Suprapubic skin (tissue), 4 donors: ENCODE data around the gene MYL10. TPM values are rescaled to one million over a fixed set of nuclear protein-coding genes. Genes with fewer than 3 reads are reported as not detected.

ENCODE experiments used
- DNase-seq, 2 donors: peaks; one replicate each; pipeline ENCODE4 v3.0.0-alpha.2; 2019; ENCODE audit warnings: low spot score in 2 of 2
- H3K27ac ChIP-seq: fragments of 200-600 bp; sonication (generic); one replicate; pipeline ENCODE4 v1.5.1; 2019
- H3K27me3 ChIP-seq: fragments of 200-600 bp; sonication (generic); one replicate; pipeline ENCODE4 v1.5.1; 2019
- H3K36me3 ChIP-seq: fragments of 200-600 bp; sonication (generic); one replicate; pipeline ENCODE4 v1.5.1; 2019
- H3K4me1 ChIP-seq: fragments of 200-600 bp; sonication (generic); one replicate; pipeline ENCODE4 v1.5.1; 2019
- H3K4me3 ChIP-seq: fragments of 200-600 bp; sonication (generic); one replicate; pipeline ENCODE4 v1.5.1; 2019; ENCODE audit warnings: mild to moderate bottlenecking
- H3K9me3 ChIP-seq: fragments of 200-600 bp; sonication (generic); one replicate; pipeline ENCODE4 v1.5.1; 2019
- EP300 ChIP-seq: sonication (generic); formaldehyde crosslinking; IDR thresholded peaks from one replicate; pipeline ENCODE4 v1.6.1; 2017; ENCODE audit warnings: antibody characterized with exemption
- POLR2A ChIP-seq, 2 donors: fragments of 450-650 bp; IDR thresholded peaks; one replicate each; pipeline ENCODE4 v1.6.1; 2017; ENCODE audit warnings: antibody characterized with exemption in 2 of 2, mild to moderate bottlenecking in 2 of 2, moderate library complexity in 2 of 2
- POLR2AphosphoS5 ChIP-seq, 3 donors: sonication (generic); formaldehyde crosslinking; IDR thresholded peaks; one replicate each; pipeline ENCODE4 v1.6.1; 2017; ENCODE audit warnings: antibody characterized with exemption in 3 of 3
- WGBS: methylation state at CpG from one replicate; pipeline ENCODE4 v1.1.5; 2018; 5-methylcytosine and 5-hydroxymethylcytosine counted together
- total RNA-seq, 4 donors: library from RNA; depleted of rRNA; stranded (reverse); fragments of >200 nt; gene quantifications; one replicate each; pipeline ENCODE4 v1.1.0, GENCODE V29; 2016
- TF ChIP-seq, protein P1 (sequence below), 2 donors: fragments of 200-600 bp in 1 of 2; fragments of 450-650 bp in 1 of 2; sonication (generic) in 1 of 2; IDR thresholded peaks; one replicate each; pipeline ENCODE4 v1.5.1; 2016 to 2019; ENCODE audit warnings: antibody characterized with exemption in 2 of 2, mild to moderate bottlenecking in 1 of 2, moderate library complexity in 1 of 2

MYL10 gene
- total RNA-seq, 4 donors from 2014 or later: not detected

DNA sequence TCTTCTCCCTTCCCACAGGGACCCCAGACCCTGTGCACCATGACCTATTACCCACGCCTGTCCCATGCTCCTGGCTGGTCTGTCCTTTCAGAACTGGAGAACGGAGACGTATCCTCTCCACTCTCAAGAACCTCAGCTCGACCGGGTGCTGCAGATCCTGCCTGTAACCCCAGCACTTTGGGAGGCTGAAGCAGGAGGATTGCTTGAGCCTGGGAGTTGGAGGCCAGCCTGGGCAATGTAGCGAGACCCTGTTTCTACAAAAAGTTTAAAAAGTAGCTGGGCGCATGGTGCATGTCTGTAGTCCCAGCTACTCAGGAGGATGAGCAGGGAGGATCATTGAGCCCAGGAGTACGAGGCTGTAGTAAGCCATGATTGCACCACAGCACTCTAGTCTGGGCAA is 37.2 kb upstream of the MYL10 start:
- TF ChIP-seq, protein P1, sequence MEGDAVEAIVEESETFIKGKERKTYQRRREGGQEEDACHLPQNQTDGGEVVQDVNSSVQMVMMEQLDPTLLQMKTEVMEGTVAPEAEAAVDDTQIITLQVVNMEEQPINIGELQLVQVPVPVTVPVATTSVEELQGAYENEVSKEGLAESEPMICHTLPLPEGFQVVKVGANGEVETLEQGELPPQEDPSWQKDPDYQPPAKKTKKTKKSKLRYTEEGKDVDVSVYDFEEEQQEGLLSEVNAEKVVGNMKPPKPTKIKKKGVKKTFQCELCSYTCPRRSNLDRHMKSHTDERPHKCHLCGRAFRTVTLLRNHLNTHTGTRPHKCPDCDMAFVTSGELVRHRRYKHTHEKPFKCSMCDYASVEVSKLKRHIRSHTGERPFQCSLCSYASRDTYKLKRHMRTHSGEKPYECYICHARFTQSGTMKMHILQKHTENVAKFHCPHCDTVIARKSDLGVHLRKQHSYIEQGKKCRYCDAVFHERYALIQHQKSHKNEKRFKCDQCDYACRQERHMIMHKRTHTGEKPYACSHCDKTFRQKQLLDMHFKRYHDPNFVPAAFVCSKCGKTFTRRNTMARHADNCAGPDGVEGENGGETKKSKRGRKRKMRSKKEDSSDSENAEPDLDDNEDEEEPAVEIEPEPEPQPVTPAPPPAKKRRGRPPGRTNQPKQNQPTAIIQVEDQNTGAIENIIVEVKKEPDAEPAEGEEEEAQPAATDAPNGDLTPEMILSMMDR (IDR thresholded peaks at IDR 0.05): no peak
- TF ChIP-seq EP300: no peak
- no peak for TF ChIP-seq POLR2A (IDR thresholded peaks at IDR 0.05)
- TF ChIP-seq POLR2AphosphoS5 (IDR thresholded peaks at IDR 0.05): no peak
- Histone ChIP-seq H3K36me3 (no peaks in the 10 kb centered on the region), H3K4me1 (no peaks in the 10 kb centered on the region), H3K9me3 (no peaks in the 10 kb centered on the region), H3K27me3 (peaks cover 20% of the 10 kb centered on the region), H3K4me3 (no peak overlapping the region), H3K27ac (no peak overlapping the region)
- no peak for DNase-seq
- WGBS: 92% methylated on average over 8 of the region's 8 CpGs

GRCh38 chr7:101664893-101665471 is 35.9 kb upstream of the MYL10 start:
- no peaks in the 10 kb centered on the region for H3K9me3 ChIP-seq
- 72% methylated on average over 9 of the region's 10 CpGs for WGBS
- TF ChIP-seq EP300 (no peak), POLR2A (IDR thresholded peaks at IDR 0.05) (no peak), POLR2AphosphoS5 (IDR thresholded peaks at IDR 0.05) (no peak)
- TF ChIP-seq, protein P1 (IDR thresholded peaks at IDR 0.05): no peak
- H3K27ac ChIP-seq: no peak overlapping the region
- peaks cover 33% of the 10 kb centered on the region for H3K27me3 ChIP-seq
- H3K36me3 ChIP-seq: no peaks in the 10 kb centered on the region
- no peaks in the 10 kb centered on the region for H3K4me1 ChIP-seq
- no peak for DNase-seq
- no peak overlapping the region for H3K4me3 ChIP-seq

DNA sequence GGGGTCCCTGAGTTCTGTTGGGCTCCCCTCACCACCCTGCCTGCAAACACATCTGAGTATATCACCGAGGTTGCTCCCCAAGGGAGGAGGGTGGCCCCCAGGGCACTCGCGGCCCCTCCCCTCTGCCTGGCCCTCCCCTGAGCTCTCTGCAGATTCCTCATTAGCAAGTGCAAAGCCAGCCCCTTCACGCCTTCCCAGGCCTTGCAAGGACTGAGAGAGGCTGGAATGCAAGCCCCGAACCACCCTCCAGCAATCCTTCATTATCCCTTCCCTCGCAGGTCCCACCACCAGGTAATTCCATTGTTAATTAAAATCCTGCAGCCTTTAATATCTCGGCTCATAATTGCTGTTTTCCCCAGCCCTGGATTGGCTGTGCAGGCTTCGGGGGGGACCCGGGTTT is 35.3 kb upstream of the MYL10 start:
- Histone ChIP-seq H3K4me1 (no peaks in the 10 kb centered on the region), H3K36me3 (no peaks in the 10 kb centered on the region), H3K4me3 (no peak overlapping the region), H3K27me3 (peaks cover 34% of the 10 kb centered on the region), H3K9me3 (no peaks in the 10 kb centered on the region), H3K27ac (no peak overlapping the region)
- no peak for TF ChIP-seq EP300
- TF ChIP-seq POLR2AphosphoS5 (IDR thresholded peaks at IDR 0.05): no peak
- no peak for TF ChIP-seq POLR2A (IDR thresholded peaks at IDR 0.05)
- TF ChIP-seq, protein P1 (IDR thresholded peaks at IDR 0.05): no peak
- DNase-seq: no peak
- 40% methylated on average over 8 of the region's 9 CpGs for WGBS

GRCh38 chr7:101663747-101664146 is 34.7 kb upstream of the MYL10 start:
- Histone ChIP-seq H3K27me3 (peaks cover 34% of the 10 kb centered on the region), H3K27ac (no peak overlapping the region), H3K4me3 (no peak overlapping the region), H3K36me3 (no peaks in the 10 kb centered on the region), H3K9me3 (no peaks in the 10 kb centered on the region), H3K4me1 (no peaks in the 10 kb centered on the region)
- 95% methylated on average over 5 of the region's 6 CpGs for WGBS
- TF ChIP-seq POLR2AphosphoS5 (IDR thresholded peaks at IDR 0.05): no peak
- TF ChIP-seq, protein P1 (IDR thresholded peaks at IDR 0.05): no peak
- TF ChIP-seq POLR2A (IDR thresholded peaks at IDR 0.05): no peak
- no peak for DNase-seq

GRCh38 chr7:101662447-101662998 is 33.4 kb upstream of the MYL10 start:
- DNase-seq: no peak

More at GRCh38 chr7:101662447-101662998, 33.4 kb upstream of the MYL10 start:
- no peaks in the 10 kb centered on the region for H3K36me3 ChIP-seq
- TF ChIP-seq POLR2AphosphoS5 (IDR thresholded peaks at IDR 0.05): no peak
- TF ChIP-seq EP300: no peak
- TF ChIP-seq, protein P1 (IDR thresholded peaks at IDR 0.05): no peak
- TF ChIP-seq POLR2A (IDR thresholded peaks at IDR 0.05): no peak
- H3K9me3 ChIP-seq: no peaks in the 10 kb centered on the region
- no peak overlapping the region for H3K4me3 ChIP-seq
- H3K4me1 ChIP-seq: no peaks in the 10 kb centered on the region
- no peak overlapping the region for H3K27ac ChIP-seq
- WGBS: 80% methylated on average over 9 of the region's 9 CpGs
- peaks cover 28% of the 10 kb centered on the region for H3K27me3 ChIP-seq
